ENCODE results near the gene DDX54.
"Not testable (repeated sequence)": the region's sequence is repeated elsewhere in the genome, so short reads cannot be mapped to it uniquely, and the experiment has no call there.

DDX54 gene

DNA sequence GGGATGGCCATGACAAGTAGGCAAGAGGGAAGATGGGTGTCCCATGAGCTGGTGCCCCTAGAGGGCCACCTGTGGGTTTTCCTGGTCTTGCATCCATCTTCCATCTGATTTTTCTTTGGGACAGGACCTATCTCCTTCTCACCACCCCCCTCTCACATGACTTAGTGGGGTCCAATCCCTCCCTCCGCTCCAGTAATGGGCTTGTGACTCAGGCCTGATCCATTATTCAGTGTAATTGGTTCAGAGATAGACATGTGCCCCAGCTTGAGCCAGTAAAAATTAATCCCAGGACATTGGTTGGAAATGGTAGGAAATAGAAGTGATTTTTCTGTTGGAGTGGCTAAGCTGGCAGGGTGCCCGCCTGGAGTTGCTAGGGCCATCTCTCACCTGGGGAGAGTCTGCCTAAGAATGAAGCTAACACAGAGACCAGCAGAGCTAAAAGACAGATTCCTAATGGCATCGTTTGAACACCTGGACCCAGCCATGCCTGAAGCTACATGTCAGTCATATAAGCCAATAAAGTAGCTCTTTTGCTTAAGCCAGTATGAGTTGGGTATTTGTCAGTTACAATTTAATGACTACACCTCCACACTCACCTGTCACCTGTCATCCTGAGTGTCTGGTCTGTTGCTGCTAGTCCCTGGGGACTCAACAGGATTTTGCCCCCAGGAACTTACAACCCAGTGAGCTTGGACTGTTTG is 64.5 kb downstream of the DDX54 start:
- DNase-seq (ENCODE audit: low spot score): no peak

GRCh38 chr12:113119980-113120669 is 65.2 kb downstream of the DDX54 start:
- no peak for DNase-seq (ENCODE audit: low spot score)

DNA sequence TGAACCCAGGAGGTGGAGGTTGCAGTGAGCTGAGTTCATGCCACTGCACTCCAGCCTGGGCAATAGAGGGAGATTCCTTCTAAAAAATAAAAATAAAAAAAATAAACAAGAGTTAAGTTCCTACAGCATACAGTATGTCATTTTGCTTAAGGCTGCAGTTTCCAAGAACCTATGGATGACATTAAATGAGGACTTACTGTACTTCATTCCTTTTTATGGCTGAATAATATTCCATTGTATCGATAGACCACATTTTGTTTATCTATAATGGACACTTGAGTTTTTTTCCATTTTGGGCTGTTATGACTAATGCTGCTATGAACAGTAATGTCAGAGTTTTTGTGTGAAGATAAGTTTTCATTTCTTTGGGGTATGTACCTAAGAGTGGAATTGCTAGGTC is 67.1 kb downstream of the DDX54 start:
- no peak for DNase-seq (ENCODE audit: low spot score)

GRCh38 chr12:113117684-113118083 is 67.6 kb downstream of the DDX54 start:
- not testable (repeated sequence) for DNase-seq (ENCODE audit: low spot score)

DNA sequence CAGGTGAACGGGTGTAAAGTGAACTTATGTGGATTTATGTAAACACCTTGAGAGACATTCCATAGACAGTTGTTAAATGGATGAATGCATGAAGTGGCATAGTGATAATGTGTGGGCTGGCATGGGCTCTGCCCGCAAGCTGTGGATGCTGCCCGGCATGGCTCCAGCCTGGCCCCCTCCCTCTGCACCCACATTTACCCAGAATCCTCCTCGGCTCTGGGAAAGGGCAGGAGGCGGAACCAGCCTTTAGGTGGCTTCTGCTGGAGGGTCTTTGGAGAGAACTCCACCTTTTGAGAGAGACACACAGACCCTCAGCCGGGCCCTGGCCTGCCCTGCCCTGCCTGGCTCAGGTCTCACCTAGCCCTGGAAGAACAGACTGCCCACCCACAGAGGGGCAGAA is 68.4 kb downstream of the DDX54 start:
- DNase-seq (ENCODE audit: low spot score): no peak

DNA sequence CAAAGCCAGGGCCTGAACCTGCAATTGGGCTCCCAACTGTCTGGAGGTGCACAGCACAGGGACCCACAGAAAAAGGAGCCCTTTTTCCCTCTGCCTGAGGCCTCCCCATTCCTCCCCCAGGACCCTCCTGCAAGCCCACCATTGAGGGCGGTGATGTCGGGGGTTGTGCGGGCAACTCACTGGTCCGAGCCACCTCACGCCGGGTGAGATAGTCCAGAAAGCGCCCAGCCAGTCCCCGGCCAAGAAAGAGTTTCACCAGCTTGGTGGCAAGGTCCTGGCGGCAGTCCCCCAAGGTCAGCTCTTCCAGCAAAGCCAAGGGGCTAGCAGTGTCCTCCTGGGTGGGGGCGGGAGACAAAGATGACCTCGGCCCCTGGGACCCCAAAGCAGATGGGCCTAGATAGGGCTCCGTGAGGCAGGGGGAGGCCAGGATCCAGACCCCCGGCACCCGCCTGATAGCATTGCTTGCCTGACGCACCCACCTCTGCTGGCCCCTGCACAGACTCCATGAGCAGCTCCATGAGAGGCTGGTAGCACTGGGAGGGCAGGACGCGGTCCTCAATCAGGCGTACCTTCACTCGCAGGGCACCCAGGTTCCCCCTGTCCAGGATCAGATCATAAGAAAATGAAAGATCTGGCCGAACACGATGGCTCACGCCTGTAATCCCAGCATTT is 69.7 kb downstream of the DDX54 start:
- no peak for DNase-seq (ENCODE audit: low spot score)

- no peak for DNase-seq (ENCODE audit: low spot score)
Observed at GRCh38 chr12:113114447-113115178, 70.7 kb downstream of the DDX54 start.

DNA sequence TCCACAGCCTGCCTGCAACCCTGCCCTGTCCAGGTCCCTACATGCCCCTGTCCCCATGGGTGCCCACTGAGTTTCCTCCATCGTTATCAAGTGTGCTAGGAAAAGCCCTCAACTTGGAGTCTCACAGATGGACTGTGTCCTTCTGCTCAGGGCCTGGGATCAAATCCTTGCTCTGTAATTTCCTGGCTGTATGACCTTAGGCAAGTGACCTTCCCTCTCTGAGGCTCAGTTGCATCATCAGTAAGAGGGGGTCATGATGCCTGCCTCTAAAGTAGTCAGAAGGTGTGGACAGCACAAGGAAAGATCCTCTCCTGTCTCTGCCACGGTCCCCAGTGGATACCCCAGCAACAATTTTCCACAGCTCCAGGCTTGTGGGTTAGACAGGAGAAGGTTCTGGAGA is 71.9 kb downstream of the DDX54 start:
- no peak for DNase-seq (ENCODE audit: low spot score)

GRCh38 chr12:113112043-113112899 is 73.0 kb downstream of the DDX54 start:
- DNase-seq (ENCODE audit: low spot score): no peak

- DNase-seq (ENCODE audit: low spot score): no peak
Observed at GRCh38 chr12:113111247-113111646, 74.0 kb downstream of the DDX54 start.

DNA sequence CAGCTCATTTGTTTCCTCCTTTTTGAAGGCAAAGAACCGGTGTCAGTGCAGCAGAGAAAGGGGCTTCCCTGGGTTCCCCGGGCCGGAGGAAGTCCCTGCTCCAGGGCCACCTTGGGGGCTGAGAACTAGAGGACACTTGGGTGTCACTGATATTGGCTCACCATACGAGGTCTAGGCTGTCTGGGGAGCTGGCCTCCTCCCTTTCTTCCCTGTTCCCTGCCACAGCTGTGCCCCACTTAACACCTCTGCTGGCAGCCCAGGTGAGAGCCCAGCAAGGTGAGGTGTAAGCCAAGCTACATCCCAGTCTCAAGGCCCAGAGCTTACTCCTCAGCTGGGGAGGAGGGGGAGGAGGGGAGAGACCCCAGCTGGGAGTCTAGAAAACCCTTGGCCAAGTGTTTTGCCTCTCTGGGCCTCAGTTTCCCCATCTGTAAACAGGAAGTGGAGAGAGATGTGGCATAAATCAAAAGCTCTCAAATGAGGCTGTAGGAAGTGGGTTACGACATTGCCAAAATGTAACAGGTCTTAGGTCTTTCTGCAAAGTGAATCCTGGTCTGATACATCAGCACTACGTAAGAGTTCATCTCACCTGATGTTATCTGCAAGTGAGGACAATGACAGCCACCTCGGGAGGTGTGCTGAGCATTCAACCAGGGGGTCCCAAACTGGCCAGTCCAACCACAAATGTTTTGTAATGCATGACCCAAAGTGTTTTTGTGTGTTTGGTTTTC is 75.2 kb downstream of the DDX54 start:
- no peak for DNase-seq (ENCODE audit: low spot score)

DNA sequence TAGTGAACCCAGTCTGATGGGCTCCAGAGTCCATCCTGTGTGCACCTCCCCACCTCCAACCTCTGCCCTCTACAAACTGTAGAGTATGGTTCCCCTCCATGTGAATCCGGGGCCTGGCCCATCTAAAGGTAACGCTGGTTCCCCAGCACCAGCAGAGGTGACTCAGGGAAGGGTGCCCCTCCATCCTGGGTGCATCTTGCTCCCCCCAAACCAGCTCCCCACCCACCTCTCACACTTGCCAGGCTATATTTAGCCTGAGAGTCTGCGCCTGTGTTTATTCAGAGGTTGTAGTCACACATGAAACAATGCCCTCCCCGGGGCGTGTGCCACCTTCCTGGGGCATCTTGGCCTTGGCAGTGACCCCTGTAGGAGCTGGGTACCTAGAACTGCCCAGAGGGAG is 75.9 kb downstream of the DDX54 start:
- DNase-seq (ENCODE audit: low spot score): no peak

- no peak for DNase-seq (ENCODE audit: low spot score)
Observed at GRCh38 chr12:113108308-113108707, 77.0 kb downstream of the DDX54 start.
